Measurements from ENCODE around the gene COQ10A.

Gene COQ10A

DNA sequence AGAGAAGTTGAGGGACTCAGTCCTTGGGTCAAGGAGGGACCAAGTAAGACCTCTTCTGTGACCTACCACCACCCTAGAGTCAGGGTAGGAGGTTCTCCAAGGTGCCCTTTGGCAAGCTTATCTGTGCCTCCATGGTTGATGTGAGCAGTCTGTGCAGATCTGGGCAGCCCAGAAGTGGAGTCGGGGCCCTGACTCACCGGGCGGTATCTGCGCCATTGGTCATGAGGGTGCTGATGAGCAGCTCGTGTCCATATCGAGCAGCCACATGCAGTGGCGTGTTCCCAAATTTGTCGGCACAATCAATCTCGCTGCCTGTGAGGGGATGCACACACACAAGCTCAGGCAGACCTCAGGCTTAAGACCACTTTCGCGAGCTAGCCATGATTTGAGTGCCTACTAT, 13.7 kb upstream of the COQ10A start:
- Histone ChIP-seq H3K9ac (ENCODE audit: low read length) (no peak overlapping the region), H3K9me3 (ENCODE audit: insufficient read depth, low read length) (no peaks in the 10 kb centered on the region), H3K9me2 (replicated peaks; ENCODE audit: insufficient read depth, low read length) (no peaks in the 10 kb centered on the region), H3K79me2 (ENCODE audit: insufficient read depth, low read length) (peaks cover 10% of the 10 kb centered on the region; the same call in 1 of the 2 replicates), H3K27me3 (ENCODE audit: low read length) (no peaks in the 10 kb centered on the region), H2AFZ (ENCODE audit: low read depth, low read length, severe bottlenecking) (no peak overlapping the region), H3K4me3 (ENCODE audit: insufficient read depth, low read length, poor library complexity, severe bottlenecking) (no peak overlapping the region), H4K20me1 (ENCODE audit: low read depth, low read length) (no peaks in the 10 kb centered on the region), H3K4me2 (ENCODE audit: low read depth, low read length, poor library complexity, severe bottlenecking) (no peak overlapping the region), H3K27ac (ENCODE audit: low read depth, low read length) (no peak overlapping the region), H3K36me3 (ENCODE audit: low read length) (no peaks in the 10 kb centered on the region), H3F3A (ENCODE audit: insufficient read depth) (no peaks in the 10 kb centered on the region)
- TF ChIP-seq CTCF (IDR thresholded peaks at IDR 0.05; ENCODE audit: insufficient read depth, low read length, poor library complexity, severe bottlenecking) = no peak

GRCh38 chr12:56255671-56256070, 11.1 kb upstream of the COQ10A start:
- H4K20me1 ChIP-seq (ENCODE audit: low read depth, low read length) = no peaks in the 10 kb centered on the region
- peaks cover 10% of the 10 kb centered on the region; the same call in 1 of the 2 replicates for H3K79me2 ChIP-seq (ENCODE audit: insufficient read depth, low read length)
- H3F3A ChIP-seq (ENCODE audit: insufficient read depth) = no peaks in the 10 kb centered on the region
- H3K36me3 ChIP-seq (ENCODE audit: low read length) = no peaks in the 10 kb centered on the region
- no peak overlapping the region for H2AFZ ChIP-seq (ENCODE audit: low read depth, low read length, severe bottlenecking)
- H3K4me3 ChIP-seq (ENCODE audit: insufficient read depth, low read length, poor library complexity, severe bottlenecking) = no peak overlapping the region
- no peak for TF ChIP-seq EZH2phosphoT487 (conservative IDR thresholded peaks at IDR 0.05; ENCODE audit: low read length)
- no peak for TF ChIP-seq CTCF (IDR thresholded peaks at IDR 0.05; ENCODE audit: insufficient read depth, low read length, poor library complexity, severe bottlenecking)
- H3K4me2 ChIP-seq (ENCODE audit: low read depth, low read length, poor library complexity, severe bottlenecking) = no peak overlapping the region
- H3K27me3 ChIP-seq (ENCODE audit: low read length) = no peaks in the 10 kb centered on the region
- H3K9ac ChIP-seq (ENCODE audit: low read length) = no peak overlapping the region
- H3K9me2 ChIP-seq (replicated peaks; ENCODE audit: insufficient read depth, low read length) = no peaks in the 10 kb centered on the region
- H3K27ac ChIP-seq (ENCODE audit: low read depth, low read length) = no peak overlapping the region
- no peaks in the 10 kb centered on the region for H3K9me3 ChIP-seq (ENCODE audit: insufficient read depth, low read length)

DNA sequence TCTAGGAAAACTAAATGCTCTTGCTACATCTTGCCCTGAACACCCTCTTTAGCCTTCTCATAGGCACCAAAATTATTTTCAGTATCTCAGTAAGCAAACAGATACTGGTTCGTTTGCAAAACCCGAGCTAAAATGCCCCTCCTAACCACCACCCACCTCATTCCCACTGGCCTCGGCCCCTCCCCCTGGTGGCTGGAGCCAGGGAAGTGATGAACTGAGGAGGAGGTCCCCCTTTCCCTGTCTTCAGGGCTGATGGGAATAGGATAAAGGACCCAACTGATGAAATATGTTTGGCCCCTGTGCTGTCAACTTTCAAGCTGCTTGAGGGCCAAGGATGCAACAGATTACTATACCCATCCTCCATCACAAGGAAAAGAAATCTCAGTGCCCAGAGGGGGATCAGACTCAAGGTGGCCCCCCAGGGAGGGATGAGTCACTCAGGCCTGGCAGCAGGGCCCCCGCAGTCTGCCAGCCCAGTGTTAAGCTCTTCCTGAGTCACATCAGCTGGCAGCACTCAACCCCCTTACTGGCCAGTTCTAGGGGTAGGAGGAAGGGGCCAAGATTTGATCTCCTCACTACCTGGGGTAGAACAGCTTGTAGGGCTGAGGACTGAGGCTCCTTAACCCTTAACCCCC, 10.3 kb upstream of the COQ10A start:
- H3K4me3 ChIP-seq (ENCODE audit: insufficient read depth, low read length, poor library complexity, severe bottlenecking) = no peak overlapping the region

More for the DNA sequence above, 10.3 kb upstream of the COQ10A start:
- H3F3A ChIP-seq (ENCODE audit: insufficient read depth) = peaks cover 2% of the 10 kb centered on the region; the same call in 1 of the 2 replicates
- H3K79me2 ChIP-seq (ENCODE audit: insufficient read depth, low read length) = peaks cover 10% of the 10 kb centered on the region; the same call in 1 of the 2 replicates
- no peak overlapping the region for H3K27ac ChIP-seq (ENCODE audit: low read depth, low read length)
- no peak for TF ChIP-seq EZH2phosphoT487 (conservative IDR thresholded peaks at IDR 0.05; ENCODE audit: low read length)
- no peak for TF ChIP-seq CTCF (IDR thresholded peaks at IDR 0.05; ENCODE audit: insufficient read depth, low read length, poor library complexity, severe bottlenecking)
- H3K4me2 ChIP-seq (ENCODE audit: low read depth, low read length, poor library complexity, severe bottlenecking) = no peak overlapping the region
- no peaks in the 10 kb centered on the region for H4K20me1 ChIP-seq (ENCODE audit: low read depth, low read length)
- no peaks in the 10 kb centered on the region for H3K27me3 ChIP-seq (ENCODE audit: low read length)
- no peaks in the 10 kb centered on the region for H3K36me3 ChIP-seq (ENCODE audit: low read length)
- no peaks in the 10 kb centered on the region for H3K9me3 ChIP-seq (ENCODE audit: insufficient read depth, low read length)
- no peak overlapping the region for H2AFZ ChIP-seq (ENCODE audit: low read depth, low read length, severe bottlenecking)
- H3K9me2 ChIP-seq (replicated peaks; ENCODE audit: insufficient read depth, low read length) = no peaks in the 10 kb centered on the region
- H3K9ac ChIP-seq (ENCODE audit: low read length) = no peak overlapping the region

Measured in SU-DHL-6 (cell line).